Esophagus muscularis mucosa (tissue), 4 donors: ENCODE data around the gene GPR42.
"Not testable (repeated sequence)": the region's sequence is repeated elsewhere in the genome, so short reads cannot be mapped to it uniquely, and the experiment has no call there.

ENCODE experiments used
- CTCF ChIP-seq, 3 experiments: fragments of 200-600 bp in 2 of 3; fragments of 450-650 bp in 1 of 3; sonication (generic) in 2 of 3; IDR thresholded peaks; one replicate each; pipeline ENCODE4 v1.5.1; 2017 to 2019; ENCODE audit warnings: antibody characterized with exemption in 3 of 3, mild to moderate bottlenecking in 2 of 3, moderate library complexity in 1 of 3
- EP300 ChIP-seq: sonication (generic); formaldehyde crosslinking; IDR thresholded peaks from one replicate; pipeline ENCODE4 v1.6.1; 2017; ENCODE audit warnings: antibody characterized with exemption
- POLR2A ChIP-seq: fragments of 450-650 bp; IDR thresholded peaks from one replicate; pipeline ENCODE4 v1.6.1; 2017; ENCODE audit warnings: antibody characterized with exemption, moderate library complexity, mild to moderate bottlenecking, low read depth

GRCh38 chr19:35401416-35401815 is 30.5 kb downstream of the GPR42 start:
- TF ChIP-seq CTCF (IDR thresholded peaks at IDR 0.05); POLR2A; EP300: not testable (repeated sequence)
